Measurements from ENCODE around the gene CEP164. TPM values are rescaled to one million over a fixed set of nuclear protein-coding genes. Genes with fewer than 3 reads are reported as not detected.

Gene CEP164
- total and polyA plus RNA-seq, 2 of the 8 experiments (the other 6 are each of a cell fraction or from before 2014, with no cell fraction given): 8.4 to 20.8 TPM

DNA sequence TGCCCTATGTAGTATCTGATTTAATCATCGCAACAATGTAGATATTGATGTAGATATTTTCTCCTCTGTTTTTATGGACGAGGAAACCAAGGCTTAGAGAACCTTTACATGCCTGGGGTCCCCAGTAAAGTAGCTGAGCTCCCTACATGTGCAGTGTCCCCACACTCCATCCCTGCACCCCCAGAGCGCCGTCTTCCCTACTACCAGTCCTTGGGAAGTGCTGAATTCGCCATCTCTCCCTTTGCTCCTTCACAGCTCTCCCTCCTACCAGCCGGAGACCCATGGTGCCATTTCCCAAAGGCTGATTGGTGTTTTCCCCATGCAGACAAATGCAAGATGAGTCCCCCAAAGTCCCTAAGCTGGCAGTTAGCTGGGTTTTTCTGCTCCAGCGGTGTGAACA, 86.0 kb downstream of the CEP164 start:
- Histone ChIP-seq H3K4me1 (replicated peaks in 1 of 4; ENCODE audit: control insufficient read depth in 3 of 4, insufficient read depth in 4 of 4, low read length in 3 of 4) (peaks cover 0 to 4% (median 0%) of the 10 kb centered on the region in 4 experiments; a peak in 2 of 7 replicates), H4K91ac (replicated peaks; ENCODE audit: insufficient read length, low read length) (no peak overlapping the region), H3K56ac (replicated peaks; ENCODE audit: insufficient read length, low read depth, low read length) (no peak overlapping the region), H3K4me3 (ENCODE audit: extremely low read depth in 1 of 4, insufficient read depth in 2 of 4, low read depth in 3 of 4, low read length in 4 of 4) (no peak overlapping the region), H4K20me1 (replicated peaks in 1 of 2; ENCODE audit: control insufficient read depth in 1 of 2, insufficient read depth in 2 of 2, low read length in 2 of 2) (no peaks in the 10 kb centered on the region), H3K18ac (ENCODE audit: extremely low read depth, low read length) (no peak overlapping the region), H3K36me3 (ENCODE audit: control insufficient read depth in 2 of 4, insufficient read depth in 4 of 4, low read length in 3 of 4) (no peaks in the 10 kb centered on the region; a peak in 1 of 8 replicates), H3K9me3 (ENCODE audit: insufficient read depth in 2 of 2, low read depth in 1 of 2, low read length in 1 of 2) (no peaks in the 10 kb centered on the region), H3K27me3 (replicated peaks in 1 of 4; ENCODE audit: control insufficient read depth in 3 of 4, extremely low read depth in 1 of 4, insufficient read depth in 3 of 4, low read length in 3 of 4) (no peaks in the 10 kb centered on the region), H3K9ac (replicated peaks in 1 of 4; ENCODE audit: extremely low read depth in 1 of 4, low read depth in 3 of 4, low read length in 3 of 4) (no peak overlapping the region), H2BK120ac (replicated peaks; ENCODE audit: low read depth, low read length) (no peak overlapping the region), H3K14ac (ENCODE audit: insufficient read length) (no peak overlapping the region), H2BK15ac (ENCODE audit: low read length) (no peak overlapping the region), H3K23me2 (ENCODE audit: low read depth, low read length) (no peaks in the 10 kb centered on the region), H3K79me2 (ENCODE audit: control insufficient read depth in 1 of 2, insufficient read depth in 2 of 2, low read length in 2 of 2) (no peaks in the 10 kb centered on the region), H3K79me1 (ENCODE audit: low read depth, low read length) (no peaks in the 10 kb centered on the region), H2AFZ (ENCODE audit: low read length) (no peak overlapping the region), H3K4me2 (ENCODE audit: insufficient read depth in 1 of 2, low read depth in 2 of 2, low read length in 2 of 2) (no peak overlapping the region), H3K23ac (ENCODE audit: insufficient read length) (no peak overlapping the region), H3K4ac (replicated peaks; ENCODE audit: insufficient read length, low read depth, low read length) (no peak overlapping the region), H2AK5ac (ENCODE audit: low read depth, low read length) (no peak overlapping the region), H3K27ac (ENCODE audit: low read depth, low read length) (no peak overlapping the region), H2BK5ac (ENCODE audit: low read depth, low read length) (no peak overlapping the region), H2BK20ac (ENCODE audit: low read length) (no peak overlapping the region), H4K8ac (ENCODE audit: extremely low read depth, insufficient read depth, low read length) (no peak overlapping the region), H4K5ac (ENCODE audit: insufficient read length, low read depth, low read length) (no peak overlapping the region), H2BK12ac (ENCODE audit: low read depth, low read length) (no peak overlapping the region)
- 87% methylated on average over 7 of the region's 7 CpGs; no CpG with 5 or more reads in 1 of the 2 experiments for WGBS, 2 experiments (ENCODE audit: extremely low coverage in 1 of 2, insufficient coverage in 1 of 2, insufficient read length in 1 of 2, insufficient replicate concordance in 2 of 2, low coverage in 1 of 2, low lambda C conversion rate in 2 of 2, missing lambda C conversion rate in 1 of 2)
- no peak for DNase-seq (ENCODE audit: low read depth in 1 of 2, low spot score in 2 of 2)
- POLR2A ChIA-PET (ENCODE audit: partially characterized antibody): interaction anchor here (1.4 kb wide), 1 partner anchor 9 kb away, joined by 3 read pairs; no protein-coding TSS in a partner anchor
- TF ChIP-seq NRF1 (IDR thresholded peaks at IDR 0.05; ENCODE audit: low read depth, low read length) (no peak), GTF2F1 (IDR thresholded peaks at IDR 0.05; ENCODE audit: borderline replicate concordance, low read depth, low read length) (no peak), SIRT6 (IDR thresholded peaks at IDR 0.05; ENCODE audit: low read length) (no peak), EZH2 (IDR thresholded peaks at IDR 0.05; ENCODE audit: low read depth, low read length, severe bottlenecking) (no peak), GABPA (IDR thresholded peaks at IDR 0.05; ENCODE audit: borderline replicate concordance, insufficient read depth, low read length) (no peak), CBX5 (IDR thresholded peaks at IDR 0.05; ENCODE audit: low read depth, low read length) (no peak), EP300 (IDR thresholded peaks at IDR 0.05; ENCODE audit: borderline replicate concordance in 1 of 2, low read depth in 2 of 2, low read length in 2 of 2) (no peak), MAFK (IDR thresholded peaks at IDR 0.05; ENCODE audit: low read depth, low read length) (no peak), KDM4A (IDR thresholded peaks at IDR 0.05; ENCODE audit: low read depth, low read length, severe bottlenecking) (no peak), KDM1A (IDR thresholded peaks at IDR 0.05; ENCODE audit: borderline replicate concordance, low read length) (no peak), TBP (IDR thresholded peaks at IDR 0.05; ENCODE audit: low read depth, low read length) (no peak), CTBP2 (IDR thresholded peaks at IDR 0.05; ENCODE audit: borderline replicate concordance, insufficient read depth, insufficient read length, low read length) (no peak), BRCA1 (IDR thresholded peaks at IDR 0.05; ENCODE audit: low read depth, low read length) (no peak), CHD2 (IDR thresholded peaks at IDR 0.05; ENCODE audit: low read length) (no peak)
- CTCF ChIA-PET (ENCODE audit: partially characterized antibody): interaction anchor here (0.9 to 9.6 kb wide), 3 partner anchors 13 to 207 kb away, joined by 3 to 85 read pairs (median 6); no protein-coding TSS in a partner anchor
- no peak for FAIRE-seq
